Uterus (tissue), 2 donors: ENCODE results near the gene ZNF512B.

ENCODE experiments used
- CTCF ChIP-seq, 4 experiments: fragments of 200-600 bp in 2 of 4; fragments of 450-650 bp in 2 of 4; sonication (generic) in 2 of 4; IDR thresholded peaks; one replicate each; pipeline ENCODE4 v1.5.1; 2016 to 2019; ENCODE audit warnings: antibody characterized with exemption in 4 of 4, mild to moderate bottlenecking in 2 of 4, moderate library complexity in 1 of 4
- POLR2A ChIP-seq, 2 donors: fragments of 450-650 bp; IDR thresholded peaks; one replicate each; pipeline ENCODE4 v1.6.1; 2016; ENCODE audit warnings: antibody characterized with exemption in 2 of 2, mild to moderate bottlenecking in 1 of 2, moderate library complexity in 1 of 2

DNA sequence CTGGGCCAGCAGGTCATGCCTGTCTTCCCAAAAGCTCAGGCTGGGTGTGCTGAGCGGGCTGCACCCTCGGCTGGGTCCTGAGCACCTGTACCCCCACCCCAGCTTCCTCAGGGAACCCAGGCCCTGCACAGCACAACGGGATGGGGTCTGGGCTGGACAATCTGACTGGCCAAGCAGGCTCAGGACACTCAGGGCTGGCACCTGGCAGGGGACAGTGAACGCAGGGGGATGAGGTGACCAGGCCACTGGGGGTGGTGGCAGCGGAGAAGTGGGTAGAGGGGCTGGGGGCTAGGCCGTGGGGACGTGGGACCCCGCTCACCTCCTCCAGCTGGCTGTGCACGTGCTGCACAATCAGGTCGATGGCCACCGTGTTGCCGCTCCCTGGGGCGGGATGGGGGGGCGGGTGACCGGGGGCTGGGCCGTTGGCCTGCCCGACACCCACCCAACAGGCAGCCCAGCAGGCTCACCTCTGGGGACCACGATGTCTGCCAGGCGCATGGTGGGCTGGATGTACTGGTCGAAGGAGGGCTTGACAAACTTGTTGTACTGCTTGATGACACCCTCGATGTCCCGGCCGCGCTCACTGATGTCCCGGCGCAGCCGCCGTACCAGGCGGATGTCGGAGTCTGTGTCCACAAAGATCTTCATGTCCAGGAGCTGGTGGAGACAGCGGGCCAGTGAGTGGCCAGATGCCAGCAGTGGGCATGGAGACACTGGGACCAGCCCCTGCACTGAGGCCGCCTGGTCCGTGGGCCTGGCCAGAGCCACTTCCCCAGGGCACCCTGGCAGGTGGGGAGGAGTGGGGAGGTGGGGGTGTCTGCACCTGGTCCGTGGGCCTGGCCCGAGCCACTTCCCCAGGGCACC is 25.4 kb downstream of the ZNF512B start:
- TF ChIP-seq CTCF (IDR thresholded peaks at IDR 0.05) (no peak), POLR2A (IDR thresholded peaks at IDR 0.05) (no peak)
